ENCODE results near the gene TMC1.

TMC1 gene

DNA sequence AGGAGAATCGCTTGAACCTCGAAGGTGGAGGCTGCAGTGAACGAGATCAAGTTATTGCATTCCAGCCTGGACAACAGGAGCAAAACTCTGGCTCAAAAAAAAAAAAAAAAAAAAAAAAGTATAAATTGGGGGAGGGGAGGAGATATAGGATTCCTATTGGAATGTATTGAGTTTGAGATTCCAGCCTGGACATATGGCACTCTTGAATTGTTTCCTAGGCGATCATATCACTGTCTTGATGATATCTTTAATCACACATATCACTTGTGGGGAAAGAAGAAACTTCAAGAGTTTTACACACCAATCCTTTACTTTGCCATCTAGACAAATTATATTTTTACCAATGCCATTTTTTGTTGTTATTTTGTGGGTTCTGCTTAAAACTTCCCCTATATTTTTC is 42.4 kb downstream of the TMC1 start:
- H3K27ac ChIP-seq (ENCODE audit: insufficient read depth, low read length, poor library complexity, severe bottlenecking), result no peak overlapping the region
- H3K27me3 ChIP-seq (replicated peaks; ENCODE audit: control insufficient read depth, insufficient read depth, low read length, poor library complexity, severe bottlenecking), result no peaks in the 10 kb centered on the region
- no peaks in the 10 kb centered on the region for H3K4me1 ChIP-seq (ENCODE audit: control insufficient read depth, insufficient read depth, low read length, poor library complexity, severe bottlenecking)
- no peaks in the 10 kb centered on the region for H3K36me3 ChIP-seq (ENCODE audit: control insufficient read depth, insufficient read depth, low read length)
- no peaks in the 10 kb centered on the region for H3K9me3 ChIP-seq (ENCODE audit: control insufficient read depth, low read length)
- H3K4me3 ChIP-seq (ENCODE audit: insufficient read depth, low read depth, low read length, poor library complexity, severe bottlenecking), result no peak overlapping the region
- no peak for DNase-seq

DNA sequence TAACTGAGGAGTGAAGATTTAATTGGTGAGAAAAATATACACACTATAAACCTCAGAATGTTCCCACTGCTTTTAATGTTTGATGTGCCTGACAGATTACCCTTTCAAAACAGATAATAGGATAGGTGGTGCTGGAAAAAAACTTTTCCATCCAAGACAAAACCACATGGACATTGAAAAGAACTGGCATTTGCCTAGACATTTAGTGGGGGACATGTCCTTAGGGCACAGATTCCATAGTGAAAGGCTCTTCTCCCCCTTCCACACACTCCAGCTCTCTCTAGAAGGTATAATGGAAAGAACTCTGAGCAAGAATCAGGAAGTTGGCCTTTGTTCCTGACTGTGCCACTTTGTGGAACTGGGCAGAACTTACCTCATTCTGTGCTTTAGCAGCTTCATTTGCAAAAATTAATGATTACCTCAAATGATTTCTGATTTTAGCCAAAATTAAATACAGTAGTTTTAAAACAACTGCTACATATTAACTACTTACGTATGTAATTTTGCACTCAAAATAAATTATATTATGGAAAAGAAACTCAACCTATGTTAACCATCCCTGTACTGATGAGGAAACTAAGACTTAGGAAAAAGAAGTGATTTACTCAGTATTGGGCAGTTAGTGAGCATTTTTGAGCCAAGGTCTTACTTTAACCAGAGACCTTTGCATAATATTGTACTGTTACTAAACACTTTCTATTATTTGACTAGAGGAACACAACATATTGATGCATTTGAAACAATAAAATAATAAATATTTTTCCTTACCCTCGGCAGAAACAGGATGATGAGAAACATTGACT is 43.3 kb downstream of the TMC1 start:
- Histone ChIP-seq H3K4me3 (ENCODE audit: insufficient read depth, low read depth, low read length, poor library complexity, severe bottlenecking) (no peak overlapping the region), H3K9me3 (ENCODE audit: control insufficient read depth, low read length) (no peaks in the 10 kb centered on the region)

GRCh38 chr9:72565535-72565934 is 44.1 kb downstream of the TMC1 start:
- Histone ChIP-seq H3K9me3 (ENCODE audit: control insufficient read depth, low read length) (no peaks in the 10 kb centered on the region), H3K36me3 (ENCODE audit: control insufficient read depth, insufficient read depth, low read length) (no peaks in the 10 kb centered on the region), H3K4me1 (ENCODE audit: control insufficient read depth, insufficient read depth, low read length, poor library complexity, severe bottlenecking) (no peaks in the 10 kb centered on the region), H3K4me3 (ENCODE audit: insufficient read depth, low read depth, low read length, poor library complexity, severe bottlenecking) (no peak overlapping the region), H3K27ac (ENCODE audit: insufficient read depth, low read length, poor library complexity, severe bottlenecking) (no peak overlapping the region), H3K27me3 (replicated peaks; ENCODE audit: control insufficient read depth, insufficient read depth, low read length, poor library complexity, severe bottlenecking) (no peaks in the 10 kb centered on the region)
- no peak for DNase-seq

More for the DNA sequence above, 43.3 kb downstream of the TMC1 start:
- Histone ChIP-seq H3K4me1 (ENCODE audit: control insufficient read depth, insufficient read depth, low read length, poor library complexity, severe bottlenecking) (no peaks in the 10 kb centered on the region), H3K27ac (ENCODE audit: insufficient read depth, low read length, poor library complexity, severe bottlenecking) (no peak overlapping the region), H3K36me3 (ENCODE audit: control insufficient read depth, insufficient read depth, low read length) (no peaks in the 10 kb centered on the region), H3K27me3 (replicated peaks; ENCODE audit: control insufficient read depth, insufficient read depth, low read length, poor library complexity, severe bottlenecking) (no peaks in the 10 kb centered on the region)
- DNase-seq, result no peak

GRCh38 chr9:72574156-72574810 is 52.9 kb downstream of the TMC1 start:
- DNase-seq, result no peak
- H3K36me3 ChIP-seq (ENCODE audit: control insufficient read depth, insufficient read depth, low read length), result no peaks in the 10 kb centered on the region
- H3K27ac ChIP-seq (ENCODE audit: insufficient read depth, low read length, poor library complexity, severe bottlenecking), result no peak overlapping the region
- no peak overlapping the region for H3K4me3 ChIP-seq (ENCODE audit: insufficient read depth, low read depth, low read length, poor library complexity, severe bottlenecking)
- no peaks in the 10 kb centered on the region for H3K27me3 ChIP-seq (replicated peaks; ENCODE audit: control insufficient read depth, insufficient read depth, low read length, poor library complexity, severe bottlenecking)
- H3K9me3 ChIP-seq (ENCODE audit: control insufficient read depth, low read length), result no peaks in the 10 kb centered on the region
- no peaks in the 10 kb centered on the region for H3K4me1 ChIP-seq (ENCODE audit: control insufficient read depth, insufficient read depth, low read length, poor library complexity, severe bottlenecking)

GRCh38 chr9:72575666-72576065 is 54.3 kb downstream of the TMC1 start:
- Histone ChIP-seq H3K4me3 (ENCODE audit: insufficient read depth, low read depth, low read length, poor library complexity, severe bottlenecking) (no peak overlapping the region), H3K27me3 (replicated peaks; ENCODE audit: control insufficient read depth, insufficient read depth, low read length, poor library complexity, severe bottlenecking) (no peaks in the 10 kb centered on the region), H3K4me1 (ENCODE audit: control insufficient read depth, insufficient read depth, low read length, poor library complexity, severe bottlenecking) (no peaks in the 10 kb centered on the region), H3K27ac (ENCODE audit: insufficient read depth, low read length, poor library complexity, severe bottlenecking) (no peak overlapping the region), H3K36me3 (ENCODE audit: control insufficient read depth, insufficient read depth, low read length) (no peaks in the 10 kb centered on the region), H3K9me3 (ENCODE audit: control insufficient read depth, low read length) (no peaks in the 10 kb centered on the region)
- no peak for DNase-seq

- Histone ChIP-seq H3K36me3 (ENCODE audit: control insufficient read depth, insufficient read depth, low read length) (no peaks in the 10 kb centered on the region), H3K4me1 (ENCODE audit: control insufficient read depth, insufficient read depth, low read length, poor library complexity, severe bottlenecking) (no peaks in the 10 kb centered on the region), H3K4me3 (ENCODE audit: insufficient read depth, low read depth, low read length, poor library complexity, severe bottlenecking) (no peak overlapping the region), H3K9me3 (ENCODE audit: control insufficient read depth, low read length) (no peaks in the 10 kb centered on the region), H3K27ac (ENCODE audit: insufficient read depth, low read length, poor library complexity, severe bottlenecking) (no peak overlapping the region), H3K27me3 (replicated peaks; ENCODE audit: control insufficient read depth, insufficient read depth, low read length, poor library complexity, severe bottlenecking) (no peaks in the 10 kb centered on the region)
- DNase-seq, result no peak
Measured at GRCh38 chr9:72576087-72576486, 54.7 kb downstream of the TMC1 start.

- H3K27ac ChIP-seq (ENCODE audit: insufficient read depth, low read length, poor library complexity, severe bottlenecking), result no peak overlapping the region
- no peaks in the 10 kb centered on the region for H3K4me1 ChIP-seq (ENCODE audit: control insufficient read depth, insufficient read depth, low read length, poor library complexity, severe bottlenecking)
- H3K27me3 ChIP-seq (replicated peaks; ENCODE audit: control insufficient read depth, insufficient read depth, low read length, poor library complexity, severe bottlenecking), result no peaks in the 10 kb centered on the region
- H3K36me3 ChIP-seq (ENCODE audit: control insufficient read depth, insufficient read depth, low read length), result no peaks in the 10 kb centered on the region
- DNase-seq, result no peak
- H3K9me3 ChIP-seq (ENCODE audit: control insufficient read depth, low read length), result no peaks in the 10 kb centered on the region
- H3K4me3 ChIP-seq (ENCODE audit: insufficient read depth, low read depth, low read length, poor library complexity, severe bottlenecking), result no peak overlapping the region
Measured at GRCh38 chr9:72577212-72577753, 55.9 kb downstream of the TMC1 start.

DNA sequence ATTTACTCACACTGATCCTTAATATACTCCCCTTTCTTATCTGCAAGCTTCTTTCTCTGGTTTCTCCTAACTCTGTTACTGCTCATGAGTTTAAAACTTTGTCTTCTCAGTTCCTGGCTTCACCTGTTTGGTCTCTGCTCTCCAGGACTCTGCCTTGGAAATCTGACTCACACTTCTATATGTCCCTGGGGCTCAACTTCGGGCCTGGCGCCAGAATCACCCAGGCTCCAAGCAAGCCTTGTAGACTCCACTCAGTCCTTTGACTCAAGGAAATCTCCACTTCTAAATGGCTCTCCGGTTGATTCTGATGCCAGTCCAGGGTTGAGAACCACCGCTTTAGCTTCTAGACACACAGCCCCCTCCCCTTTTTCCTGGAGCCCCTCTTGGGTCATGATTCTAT is 57.8 kb downstream of the TMC1 start:
- DNase-seq, result no peak
- H3K4me1 ChIP-seq (ENCODE audit: control insufficient read depth, insufficient read depth, low read length, poor library complexity, severe bottlenecking), result no peaks in the 10 kb centered on the region
- H3K27ac ChIP-seq (ENCODE audit: insufficient read depth, low read length, poor library complexity, severe bottlenecking), result no peak overlapping the region

GRCh38 chr9:72579880-72580550 is 58.6 kb downstream of the TMC1 start:
- no peak for DNase-seq
- Histone ChIP-seq H3K4me1 (ENCODE audit: control insufficient read depth, insufficient read depth, low read length, poor library complexity, severe bottlenecking) (no peaks in the 10 kb centered on the region), H3K36me3 (ENCODE audit: control insufficient read depth, insufficient read depth, low read length) (no peaks in the 10 kb centered on the region), H3K9me3 (ENCODE audit: control insufficient read depth, low read length) (no peaks in the 10 kb centered on the region), H3K27me3 (replicated peaks; ENCODE audit: control insufficient read depth, insufficient read depth, low read length, poor library complexity, severe bottlenecking) (no peaks in the 10 kb centered on the region), H3K27ac (ENCODE audit: insufficient read depth, low read length, poor library complexity, severe bottlenecking) (no peak overlapping the region), H3K4me3 (ENCODE audit: insufficient read depth, low read depth, low read length, poor library complexity, severe bottlenecking) (no peak overlapping the region)

More for the DNA sequence above, 57.8 kb downstream of the TMC1 start:
- Histone ChIP-seq H3K4me3 (ENCODE audit: insufficient read depth, low read depth, low read length, poor library complexity, severe bottlenecking) (no peak overlapping the region), H3K27me3 (replicated peaks; ENCODE audit: control insufficient read depth, insufficient read depth, low read length, poor library complexity, severe bottlenecking) (no peaks in the 10 kb centered on the region), H3K36me3 (ENCODE audit: control insufficient read depth, insufficient read depth, low read length) (no peaks in the 10 kb centered on the region), H3K9me3 (ENCODE audit: control insufficient read depth, low read length) (no peaks in the 10 kb centered on the region)

GRCh38 chr9:72581694-72582093 is 60.3 kb downstream of the TMC1 start:
- H3K27me3 ChIP-seq (replicated peaks; ENCODE audit: control insufficient read depth, insufficient read depth, low read length, poor library complexity, severe bottlenecking), result no peaks in the 10 kb centered on the region
- H3K9me3 ChIP-seq (ENCODE audit: control insufficient read depth, low read length), result no peaks in the 10 kb centered on the region
- H3K4me1 ChIP-seq (ENCODE audit: control insufficient read depth, insufficient read depth, low read length, poor library complexity, severe bottlenecking), result peaks cover 6% of the 10 kb centered on the region
- H3K36me3 ChIP-seq (ENCODE audit: control insufficient read depth, insufficient read depth, low read length), result no peaks in the 10 kb centered on the region
- no peak for DNase-seq
- H3K27ac ChIP-seq (ENCODE audit: insufficient read depth, low read length, poor library complexity, severe bottlenecking), result no peak overlapping the region
- no peak overlapping the region for H3K4me3 ChIP-seq (ENCODE audit: insufficient read depth, low read depth, low read length, poor library complexity, severe bottlenecking)

All from effector memory CD4-positive, alpha-beta T cell (primary cell).